Measurements from ENCODE around the gene FOXN3. TPM values are rescaled to one million over a fixed set of nuclear protein-coding genes. Genes with fewer than 3 reads are reported as not detected.

FOXN3 gene
- total RNA-seq, 2 donors from 2014 or later: 46.8 to 72.6 TPM

DNA sequence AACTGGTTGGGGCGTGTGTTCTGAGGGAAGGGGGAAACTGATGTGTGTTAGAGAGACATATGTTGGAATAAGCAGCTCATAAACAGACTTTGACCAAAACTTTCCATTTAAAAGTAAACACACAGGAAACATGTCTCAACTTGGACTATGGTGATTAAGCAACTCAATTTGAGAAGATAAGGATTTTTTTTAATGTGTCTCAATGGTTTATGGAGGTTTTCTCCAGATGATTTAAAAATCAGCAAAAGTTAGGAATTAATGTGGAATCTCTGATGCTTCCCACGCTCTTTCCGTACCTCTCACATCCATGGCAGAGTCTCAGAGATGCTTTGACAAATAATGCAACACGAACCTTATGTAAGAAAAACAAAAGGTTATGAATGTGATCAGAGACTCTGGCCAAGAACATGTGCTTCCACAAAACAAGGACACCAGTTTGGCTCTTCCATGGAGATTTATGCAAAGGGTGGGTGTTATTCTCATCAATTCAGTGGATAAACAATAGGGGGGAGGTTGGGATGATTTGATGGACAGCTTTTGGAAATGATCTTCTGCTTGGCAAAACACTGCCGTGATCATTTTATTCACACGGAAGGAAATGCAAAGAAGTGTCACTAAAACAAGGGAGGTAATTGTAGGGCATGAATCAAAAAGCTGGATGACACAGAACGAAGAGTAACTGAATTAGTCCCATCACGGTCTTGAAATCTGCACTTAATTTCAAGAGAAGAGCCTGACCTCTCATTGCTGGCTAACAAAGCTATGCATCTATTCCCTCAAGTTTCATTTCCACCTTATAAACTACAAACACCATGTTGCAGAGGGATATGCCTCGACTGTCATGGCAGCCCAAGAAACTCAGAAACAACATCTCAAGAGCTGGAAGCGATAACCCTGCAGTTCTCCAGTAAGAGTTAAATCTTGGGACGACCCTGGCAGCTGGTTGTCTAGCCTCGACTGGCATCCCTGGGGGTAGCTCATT lies 76.5 kb downstream of the FOXN3 start:
- no peak for DNase-seq
- H3K27ac ChIP-seq: no peak overlapping the region
- H3K4me1 ChIP-seq: peaks cover 4% of the 10 kb centered on the region
- no peak overlapping the region for H3K9ac ChIP-seq (ENCODE audit: low read depth in 2 of 2, low read length in 2 of 2)
- H3K4me3 ChIP-seq: no peak overlapping the region
- H3K27me3 ChIP-seq: no peaks in the 10 kb centered on the region
- TF ChIP-seq CTCF (IDR thresholded peaks at IDR 0.05): no peak
- no peaks in the 10 kb centered on the region for H3K36me3 ChIP-seq
- intact Hi-C loops (cut with DNase I): no loop called here
- no peaks in the 10 kb centered on the region for H3K9me3 ChIP-seq

- Histone ChIP-seq H3K36me3 (no peaks in the 10 kb centered on the region), H3K9me3 (no peaks in the 10 kb centered on the region), H3K9ac (ENCODE audit: low read depth in 2 of 2, low read length in 2 of 2) (no peak overlapping the region), H3K4me3 (no peak overlapping the region), H3K27ac (no peak overlapping the region), H3K4me1 (peaks cover 4% of the 10 kb centered on the region), H3K27me3 (no peaks in the 10 kb centered on the region)
- DNase-seq: no peak
- TF ChIP-seq CTCF (IDR thresholded peaks at IDR 0.05): no peak
- intact Hi-C loops (cut with DNase I): no loop called here
Measured at GRCh38 chr14:89339579-89339978, 77.5 kb downstream of the FOXN3 start.

DNA sequence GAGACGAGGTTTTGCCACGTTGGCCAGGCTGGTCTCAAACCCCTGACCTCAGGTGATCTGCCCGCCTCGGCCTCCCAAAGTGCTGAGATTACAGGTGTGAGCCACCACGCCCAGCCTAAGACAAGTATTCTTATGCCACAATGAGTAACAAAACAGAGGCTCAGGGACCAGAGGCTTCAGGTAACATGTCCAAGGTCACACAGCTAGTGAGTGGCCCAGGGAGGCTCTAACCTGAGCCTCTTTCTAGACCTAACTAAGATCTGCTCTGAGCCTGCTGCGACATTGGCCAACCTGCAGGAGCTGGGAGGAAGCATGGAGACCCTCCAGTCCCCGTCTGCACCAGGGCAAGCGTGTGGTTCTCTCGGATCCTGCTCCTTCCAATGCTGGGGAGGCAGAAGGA lies 77.9 kb downstream of the FOXN3 start:
- intact Hi-C loops (cut with DNase I): no loop called here
- H3K27me3 ChIP-seq: no peaks in the 10 kb centered on the region
- peaks cover 4% of the 10 kb centered on the region for H3K4me1 ChIP-seq
- H3K27ac ChIP-seq: no peak overlapping the region
- no peak overlapping the region for H3K4me3 ChIP-seq
- DNase-seq: no peak
- no peak overlapping the region for H3K9ac ChIP-seq (ENCODE audit: low read depth in 2 of 2, low read length in 2 of 2)
- no peaks in the 10 kb centered on the region for H3K9me3 ChIP-seq
- TF ChIP-seq CTCF (IDR thresholded peaks at IDR 0.05): no peak
- H3K36me3 ChIP-seq: no peaks in the 10 kb centered on the region

- Histone ChIP-seq H3K27ac (no peak overlapping the region), H3K4me1 (peaks cover 4% of the 10 kb centered on the region)
- intact Hi-C loops (cut with DNase I): no loop called here
Measured at GRCh38 chr14:89336338-89336737, 80.7 kb downstream of the FOXN3 start.

DNA sequence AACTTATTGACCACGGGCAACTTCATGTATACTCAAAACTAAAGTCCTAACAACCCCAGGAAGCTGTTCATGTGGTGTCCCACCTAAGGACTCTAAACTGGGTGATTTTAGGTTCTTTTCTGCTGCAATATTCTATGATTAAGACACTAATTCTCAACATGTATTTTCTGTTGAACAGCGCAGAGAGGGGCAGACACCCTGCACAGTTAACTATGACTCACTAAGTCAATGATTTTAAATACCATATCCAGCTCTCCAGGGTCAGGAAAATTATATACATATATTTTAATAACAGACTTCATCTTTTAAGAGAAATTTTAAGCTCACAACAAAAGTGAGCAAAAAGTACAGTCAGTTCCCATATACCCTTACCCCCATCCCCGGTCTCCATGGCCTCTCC lies 85.0 kb downstream of the FOXN3 start:
- DNase-seq: no peak
- no peak for TF ChIP-seq CTCF (IDR thresholded peaks at IDR 0.05)
- no peaks in the 10 kb centered on the region for H3K4me1 ChIP-seq
- intact Hi-C loops (cut with DNase I): no loop called here
- H3K27ac ChIP-seq: no peak overlapping the region
- H3K27me3 ChIP-seq: no peaks in the 10 kb centered on the region
- H3K36me3 ChIP-seq: no peaks in the 10 kb centered on the region
- no peaks in the 10 kb centered on the region for H3K9me3 ChIP-seq
- no peak overlapping the region for H3K4me3 ChIP-seq
- H3K9ac ChIP-seq (ENCODE audit: low read depth in 2 of 2, low read length in 2 of 2): no peak overlapping the region

More at GRCh38 chr14:89336338-89336737, 80.7 kb downstream of the FOXN3 start:
- no peaks in the 10 kb centered on the region for H3K36me3 ChIP-seq
- H3K9ac ChIP-seq (ENCODE audit: low read depth in 2 of 2, low read length in 2 of 2): no peak overlapping the region
- no peak for TF ChIP-seq CTCF (IDR thresholded peaks at IDR 0.05)
- no peak overlapping the region for H3K4me3 ChIP-seq
- DNase-seq: no peak
- H3K27me3 ChIP-seq: no peaks in the 10 kb centered on the region
- H3K9me3 ChIP-seq: no peaks in the 10 kb centered on the region

Data from colonic mucosa (tissue), 4 donors.